Neural progenitor cell (in vitro differentiated cells): Measurements from ENCODE around the gene ERC2. TPM values are rescaled to one million over a fixed set of nuclear protein-coding genes. Genes with fewer than 3 reads are reported as not detected.

Experiments used
- DNase-seq: peaks from one replicate; pipeline ENCODE4 v3.0.0-alpha.2; 2016; ENCODE audit warnings: low spot score
- H2AFZ ChIP-seq: fragments of 200-600 bp; sonication (generic); replicated peaks from 2 replicates; pipeline ENCODE4 v1.6.1; 2016; ENCODE audit warnings: antibody characterized with exemption
- H3F3A ChIP-seq: fragments of 200-600 bp; sonication (generic); 2 replicates; pipeline ENCODE4 v1.6.1; 2016; ENCODE audit warnings: antibody characterized with exemption, low read depth
- H3K27ac ChIP-seq: fragments of 200-600 bp; sonication (generic); 2 replicates; pipeline ENCODE4 v1.5.1; 2016; ENCODE audit warnings: mild to moderate bottlenecking
- H3K27me3 ChIP-seq: fragments of 200-600 bp; sonication (generic); 2 replicates; pipeline ENCODE4 v1.6.1; 2016; ENCODE audit warnings: mild to moderate bottlenecking, moderate library complexity
- H3K36me3 ChIP-seq: fragments of 200-600 bp; sonication (generic); 2 replicates; pipeline ENCODE4 v1.5.1; 2016
- H3K4me1 ChIP-seq: fragments of 200-600 bp; sonication (generic); 2 replicates; pipeline ENCODE4 v1.6.1; 2016; ENCODE audit warnings: mixed run types
- H3K4me2 ChIP-seq: fragments of 200-600 bp; sonication (generic); 2 replicates; pipeline ENCODE4 v1.6.1; 2016
- H3K4me3 ChIP-seq: fragments of 200-600 bp; sonication (generic); 2 replicates; pipeline ENCODE4 v1.5.1; 2016
- H3K79me2 ChIP-seq: fragments of 200-600 bp; sonication (generic); 2 replicates; pipeline ENCODE4 v1.6.1; 2016; ENCODE audit warnings: low read depth
- H3K9ac ChIP-seq: fragments of 200-600 bp; sonication (generic); 2 replicates; pipeline ENCODE4 v1.6.1; 2016
- H3K9me3 ChIP-seq: fragments of 200-600 bp; sonication (generic); 2 replicates; pipeline ENCODE4 v1.5.1; 2016; ENCODE audit warnings: low read depth
- H4K20me1 ChIP-seq: fragments of 200-600 bp; sonication (generic); 2 replicates; pipeline ENCODE4 v1.6.1; 2016; ENCODE audit warnings: low read depth
- H3K27ac Mint-ChIP-seq: 3 replicates; pipeline ENCODE4 v1.8.0; 2021; ENCODE audit warnings: mixed read lengths
- H3K27me3 Mint-ChIP-seq: 2 replicates; pipeline ENCODE4 v1.8.0; 2022; ENCODE audit warnings: low read depth, mild to moderate bottlenecking, inconsistent platforms, moderate library complexity, mixed read lengths; ENCODE audit not compliant: insufficient read depth
- H3K36me3 Mint-ChIP-seq: 3 replicates; pipeline ENCODE4 v1.8.0; 2021; ENCODE audit warnings: mixed read lengths
- H3K4me1 Mint-ChIP-seq: 3 replicates; pipeline ENCODE4 v1.8.0; 2021; ENCODE audit warnings: mixed read lengths
- H3K4me3 Mint-ChIP-seq: 3 replicates; pipeline ENCODE4 v1.8.0; 2021; ENCODE audit warnings: mild to moderate bottlenecking, moderate library complexity, mixed read lengths
- H3K9me3 Mint-ChIP-seq: 3 replicates; pipeline ENCODE4 v1.8.0; 2020; ENCODE audit warnings: mixed read lengths
- EZH2 ChIP-seq: fragments of 200-600 bp; sonication (generic); IDR thresholded peaks from 2 replicates; pipeline ENCODE4 v1.6.1; 2017; ENCODE audit warnings: antibody characterized with exemption, mild to moderate bottlenecking, moderate library complexity
- EZH2phosphoT487 ChIP-seq: fragments of 200-600 bp; sonication (generic); IDR thresholded peaks from 2 replicates; pipeline ENCODE4 v1.6.1; 2017; ENCODE audit warnings: antibody characterized with exemption
- total RNA-seq: library from RNA; depleted of rRNA; stranded (reverse); fragments of >200 nt; gene quantifications from 2 replicates; pipeline ENCODE4 v1.2.3, GENCODE V29; 2015; ENCODE audit warnings: low replicate concordance
- TF ChIP-seq, protein P1 (sequence below): fragments of 200-600 bp; sonication (generic); IDR thresholded peaks from 2 replicates; pipeline ENCODE4 v1.5.1; 2017; ENCODE audit warnings: antibody characterized with exemption, mild to moderate bottlenecking

ERC2 gene
- total RNA-seq, 1 donor from 2014 or later, result 24.8 TPM

DNA sequence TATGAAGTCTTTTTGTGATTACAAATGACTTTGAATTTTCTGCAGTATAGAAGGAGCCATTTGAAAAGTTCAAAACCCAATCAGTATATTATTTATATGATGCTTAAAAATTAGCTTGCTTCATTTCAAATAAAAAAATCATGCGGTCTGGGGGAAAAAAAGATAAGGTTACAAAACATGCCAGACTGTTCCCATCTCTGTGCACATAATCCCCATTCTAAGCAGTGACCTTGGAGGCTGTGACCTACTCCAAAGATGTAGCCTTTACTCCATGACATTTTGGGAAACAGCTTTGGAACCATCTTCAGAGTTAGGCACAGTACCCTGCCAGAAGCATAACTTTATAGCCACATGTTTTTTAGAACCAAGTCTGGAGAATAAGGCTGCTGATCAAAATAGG lies 533.5 kb downstream of the ERC2 start:
- H3K4me3 ChIP-seq, result no peak overlapping the region
- Mint-ChIP-seq H3K9me3 (peaks cover 3% of the 10 kb centered on the region), H3K36me3 (no peaks in the 10 kb centered on the region), H3K27me3 (no peaks in the 10 kb centered on the region), H3K27ac (no peak overlapping the region), H3K4me3 (no peak overlapping the region), H3K4me1 (peaks cover 14% of the 10 kb centered on the region)
- H3K4me2 ChIP-seq, result no peak overlapping the region
- H3K79me2 ChIP-seq, result no peaks in the 10 kb centered on the region
- no peak overlapping the region for H3K27ac ChIP-seq
- no peaks in the 10 kb centered on the region for H4K20me1 ChIP-seq
- no peaks in the 10 kb centered on the region for H3K36me3 ChIP-seq
- H3K4me1 ChIP-seq, result no peaks in the 10 kb centered on the region
- TF ChIP-seq EZH2phosphoT487 (no peak), EZH2 (no peak)
- TF ChIP-seq, protein P1, sequence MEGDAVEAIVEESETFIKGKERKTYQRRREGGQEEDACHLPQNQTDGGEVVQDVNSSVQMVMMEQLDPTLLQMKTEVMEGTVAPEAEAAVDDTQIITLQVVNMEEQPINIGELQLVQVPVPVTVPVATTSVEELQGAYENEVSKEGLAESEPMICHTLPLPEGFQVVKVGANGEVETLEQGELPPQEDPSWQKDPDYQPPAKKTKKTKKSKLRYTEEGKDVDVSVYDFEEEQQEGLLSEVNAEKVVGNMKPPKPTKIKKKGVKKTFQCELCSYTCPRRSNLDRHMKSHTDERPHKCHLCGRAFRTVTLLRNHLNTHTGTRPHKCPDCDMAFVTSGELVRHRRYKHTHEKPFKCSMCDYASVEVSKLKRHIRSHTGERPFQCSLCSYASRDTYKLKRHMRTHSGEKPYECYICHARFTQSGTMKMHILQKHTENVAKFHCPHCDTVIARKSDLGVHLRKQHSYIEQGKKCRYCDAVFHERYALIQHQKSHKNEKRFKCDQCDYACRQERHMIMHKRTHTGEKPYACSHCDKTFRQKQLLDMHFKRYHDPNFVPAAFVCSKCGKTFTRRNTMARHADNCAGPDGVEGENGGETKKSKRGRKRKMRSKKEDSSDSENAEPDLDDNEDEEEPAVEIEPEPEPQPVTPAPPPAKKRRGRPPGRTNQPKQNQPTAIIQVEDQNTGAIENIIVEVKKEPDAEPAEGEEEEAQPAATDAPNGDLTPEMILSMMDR, result no peak
- H3F3A ChIP-seq, result no peaks in the 10 kb centered on the region
- H3K9ac ChIP-seq, result no peak overlapping the region
- DNase-seq, result no peak
- no peak overlapping the region for H2AFZ ChIP-seq
- no peaks in the 10 kb centered on the region for H3K27me3 ChIP-seq
- no peaks in the 10 kb centered on the region for H3K9me3 ChIP-seq

DNA sequence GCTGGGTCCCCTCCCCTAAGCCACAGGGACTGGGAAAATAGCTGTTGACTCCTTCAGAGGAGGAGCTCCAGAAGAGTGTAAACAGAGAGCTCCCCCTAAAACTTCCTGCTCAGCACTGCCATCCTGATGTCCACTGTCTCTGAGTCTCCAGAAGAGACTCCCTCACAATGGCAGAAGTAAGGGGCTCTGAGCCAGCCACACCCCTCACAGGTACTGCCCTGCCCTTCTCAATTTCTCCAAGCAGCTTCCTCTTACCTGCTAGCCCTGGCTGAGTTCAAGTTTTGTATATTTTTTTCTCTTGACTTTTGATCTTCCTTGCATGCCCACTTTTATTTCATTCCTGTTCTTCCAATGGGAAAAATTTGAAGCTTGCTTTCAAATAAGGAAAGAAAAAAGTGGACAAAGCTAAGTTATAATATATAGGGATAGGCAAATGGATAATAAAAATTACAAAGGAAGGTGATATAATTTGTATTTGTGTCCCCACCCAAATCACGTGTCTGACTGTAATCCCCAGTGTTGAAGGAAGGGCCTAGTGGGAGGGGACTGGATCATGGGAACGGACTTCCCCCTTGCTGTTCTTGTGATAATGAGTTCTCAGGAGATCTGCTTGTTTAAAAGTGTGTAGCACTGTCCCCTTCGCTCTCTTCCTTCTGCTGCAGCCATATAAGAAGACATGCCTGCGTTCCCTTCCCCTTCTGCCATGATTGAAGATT lies 539.0 kb downstream of the ERC2 start:
- no peaks in the 10 kb centered on the region for H3K27me3 ChIP-seq
- H3K4me1 Mint-ChIP-seq, result no peaks in the 10 kb centered on the region
- TF ChIP-seq, protein P1, result no peak
- TF ChIP-seq EZH2phosphoT487 (no peak), EZH2 (no peak)
- H3K27ac Mint-ChIP-seq, result no peak overlapping the region
- no peak overlapping the region for H3K4me2 ChIP-seq
- H3K4me3 Mint-ChIP-seq, result no peak overlapping the region
- H3K36me3 ChIP-seq, result no peaks in the 10 kb centered on the region
- H4K20me1 ChIP-seq, result no peaks in the 10 kb centered on the region
- H3K27ac ChIP-seq, result no peak overlapping the region
- H3K27me3 Mint-ChIP-seq, result no peaks in the 10 kb centered on the region
- H2AFZ ChIP-seq, result no peak overlapping the region
- no peak overlapping the region for H3K4me3 ChIP-seq
- no peaks in the 10 kb centered on the region for H3K9me3 ChIP-seq
- H3K9ac ChIP-seq, result no peak overlapping the region
- no peaks in the 10 kb centered on the region for H3F3A ChIP-seq
- H3K36me3 Mint-ChIP-seq, result no peaks in the 10 kb centered on the region
- H3K9me3 Mint-ChIP-seq, result peaks cover 3% of the 10 kb centered on the region
- H3K4me1 ChIP-seq, result no peaks in the 10 kb centered on the region
- no peaks in the 10 kb centered on the region for H3K79me2 ChIP-seq
- DNase-seq, result no peak

DNA sequence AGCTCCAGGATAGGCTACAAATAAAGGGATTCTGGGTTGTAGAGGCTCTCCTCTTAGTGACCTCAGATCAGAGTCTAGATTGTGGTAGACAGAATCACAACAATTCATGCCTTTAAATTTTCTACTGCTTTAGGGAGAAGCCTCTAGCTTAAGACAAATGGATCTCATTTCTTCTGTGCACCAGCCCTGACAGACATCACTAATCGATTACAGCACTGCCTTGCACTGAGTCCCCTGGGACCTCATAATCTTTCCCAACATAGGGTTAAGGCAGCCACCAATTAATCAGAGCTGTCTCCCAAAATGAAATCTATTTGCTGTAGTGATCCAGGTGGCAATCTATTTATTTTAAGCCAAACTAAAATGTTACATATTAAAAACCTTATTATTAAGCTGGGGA lies 544.6 kb downstream of the ERC2 start:
- Histone ChIP-seq H3K4me1 (peaks cover 12% of the 10 kb centered on the region), H3K27ac (no peak overlapping the region), H3K4me3 (no peak overlapping the region), H3K9me3 (no peaks in the 10 kb centered on the region), H2AFZ (no peak overlapping the region), H4K20me1 (no peaks in the 10 kb centered on the region), H3K4me2 (no peak overlapping the region), H3K9ac (no peak overlapping the region), H3K36me3 (no peaks in the 10 kb centered on the region), H3K79me2 (no peaks in the 10 kb centered on the region), H3K27me3 (no peaks in the 10 kb centered on the region), H3F3A (no peaks in the 10 kb centered on the region)
- no peak overlapping the region for H3K27ac Mint-ChIP-seq
- H3K4me3 Mint-ChIP-seq, result no peak overlapping the region
- TF ChIP-seq, protein P1, result no peak
- no peak for TF ChIP-seq EZH2phosphoT487
- TF ChIP-seq EZH2, result no peak
- H3K36me3 Mint-ChIP-seq, result no peaks in the 10 kb centered on the region
- no peaks in the 10 kb centered on the region for H3K9me3 Mint-ChIP-seq
- H3K27me3 Mint-ChIP-seq, result peaks cover 6% of the 10 kb centered on the region
- DNase-seq, result no peak
- H3K4me1 Mint-ChIP-seq, result peaks cover 4% of the 10 kb centered on the region
